ENCODE data around the gene SLC25A18. TPM values are rescaled to one million over a fixed set of nuclear protein-coding genes. Genes with fewer than 3 reads are reported as not detected.

The SLC25A18 gene
- total RNA-seq, 1 experiment from 2014 or later, result 0.45 TPM

GRCh38 chr22:17596226-17596625, 32.9 kb downstream of the SLC25A18 start:
- H3K4me3 ChIP-seq (ENCODE audit: low read depth, low read length, poor library complexity, severe bottlenecking), result no peak overlapping the region
- intact Hi-C loops (cut with micrococcal nuclease; ENCODE audit: unreplicated experiment), result no loop called here
- no peak for DNase-seq (ENCODE audit: low spot score)
- no peaks in the 10 kb centered on the region for H3K4me1 ChIP-seq (ENCODE audit: insufficient read depth, low read length, poor library complexity, severe bottlenecking)
- POLR2A ChIA-PET (ENCODE audit: low non-redundant PET), result no interaction called here
- H3K9me3 ChIP-seq (ENCODE audit: low read depth, low read length, poor library complexity, severe bottlenecking), result no peaks in the 10 kb centered on the region
- H3K36me3 ChIP-seq (ENCODE audit: insufficient read depth, low read length, poor library complexity, severe bottlenecking), result peaks cover 63% of the 10 kb centered on the region
- no peaks in the 10 kb centered on the region for H3K27me3 ChIP-seq (replicated peaks; ENCODE audit: insufficient read depth, low read depth, low read length, poor library complexity)
- BruUV-seq (replicated peaks), result no TSS peak
- no peak for TF ChIP-seq EZH2 (IDR thresholded peaks at IDR 0.05; ENCODE audit: borderline replicate concordance, low read depth, low read length, poor library complexity, severe bottlenecking)
- no peak for TF ChIP-seq CTCF (conservative IDR thresholded peaks at IDR 0.05; ENCODE audit: low read depth, low read length)
- H3K27ac ChIP-seq (ENCODE audit: low read depth, low read length, poor library complexity, severe bottlenecking), result no peak overlapping the region
- CTCF ChIA-PET, result no interaction called here

GRCh38 chr22:17597217-17597616, 33.9 kb downstream of the SLC25A18 start:
- BruUV-seq (replicated peaks), result no TSS peak
- CTCF ChIA-PET, result no interaction called here
- DNase-seq (ENCODE audit: low spot score), result no peak

GRCh38 chr22:17598318-17598717, 35.0 kb downstream of the SLC25A18 start:
- no TSS peak for BruUV-seq (replicated peaks)
- H3K4me3 ChIP-seq (ENCODE audit: low read depth, low read length, poor library complexity, severe bottlenecking), result no peak overlapping the region
- CTCF ChIA-PET, result no interaction called here
- no peaks in the 10 kb centered on the region for H3K4me1 ChIP-seq (ENCODE audit: insufficient read depth, low read length, poor library complexity, severe bottlenecking)
- no peaks in the 10 kb centered on the region for H3K9me3 ChIP-seq (ENCODE audit: low read depth, low read length, poor library complexity, severe bottlenecking)
- H3K36me3 ChIP-seq (ENCODE audit: insufficient read depth, low read length, poor library complexity, severe bottlenecking), result peaks cover 51% of the 10 kb centered on the region
- TF ChIP-seq EZH2 (IDR thresholded peaks at IDR 0.05; ENCODE audit: borderline replicate concordance, low read depth, low read length, poor library complexity, severe bottlenecking) (no peak), CTCF (conservative IDR thresholded peaks at IDR 0.05; ENCODE audit: low read depth, low read length) (no peak)
- H3K27me3 ChIP-seq (replicated peaks; ENCODE audit: insufficient read depth, low read depth, low read length, poor library complexity), result no peaks in the 10 kb centered on the region
- intact Hi-C loops (cut with micrococcal nuclease; ENCODE audit: unreplicated experiment), result no loop called here
- no peak for DNase-seq (ENCODE audit: low spot score)
- no peak overlapping the region for H3K27ac ChIP-seq (ENCODE audit: low read depth, low read length, poor library complexity, severe bottlenecking)
- POLR2A ChIA-PET (ENCODE audit: low non-redundant PET), result no interaction called here

More at GRCh38 chr22:17597217-17597616, 33.9 kb downstream of the SLC25A18 start:
- POLR2A ChIA-PET (ENCODE audit: low non-redundant PET), result no interaction called here
- H3K36me3 ChIP-seq (ENCODE audit: insufficient read depth, low read length, poor library complexity, severe bottlenecking), result peaks cover 54% of the 10 kb centered on the region
- H3K9me3 ChIP-seq (ENCODE audit: low read depth, low read length, poor library complexity, severe bottlenecking), result no peaks in the 10 kb centered on the region
- H3K27me3 ChIP-seq (replicated peaks; ENCODE audit: insufficient read depth, low read depth, low read length, poor library complexity), result no peaks in the 10 kb centered on the region
- no peaks in the 10 kb centered on the region for H3K4me1 ChIP-seq (ENCODE audit: insufficient read depth, low read length, poor library complexity, severe bottlenecking)
- intact Hi-C loops (cut with micrococcal nuclease; ENCODE audit: unreplicated experiment), result no loop called here
- no peak overlapping the region for H3K27ac ChIP-seq (ENCODE audit: low read depth, low read length, poor library complexity, severe bottlenecking)
- H3K4me3 ChIP-seq (ENCODE audit: low read depth, low read length, poor library complexity, severe bottlenecking), result no peak overlapping the region
- TF ChIP-seq EZH2 (IDR thresholded peaks at IDR 0.05; ENCODE audit: borderline replicate concordance, low read depth, low read length, poor library complexity, severe bottlenecking), result no peak

- ChIA-PET POLR2A (ENCODE audit: low non-redundant PET) (no interaction called here), CTCF (no interaction called here)
- intact Hi-C loops (cut with micrococcal nuclease; ENCODE audit: unreplicated experiment), result no loop called here
- BruUV-seq (replicated peaks), result no TSS peak
- TF ChIP-seq EZH2 (IDR thresholded peaks at IDR 0.05; ENCODE audit: borderline replicate concordance, low read depth, low read length, poor library complexity, severe bottlenecking), result no peak
- TF ChIP-seq CTCF (conservative IDR thresholded peaks at IDR 0.05; ENCODE audit: low read depth, low read length), result no peak
- H3K36me3 ChIP-seq (ENCODE audit: insufficient read depth, low read length, poor library complexity, severe bottlenecking), result peaks cover 37% of the 10 kb centered on the region
- no peaks in the 10 kb centered on the region for H3K27me3 ChIP-seq (replicated peaks; ENCODE audit: insufficient read depth, low read depth, low read length, poor library complexity)
- no peak for DNase-seq (ENCODE audit: low spot score)
- H3K4me3 ChIP-seq (ENCODE audit: low read depth, low read length, poor library complexity, severe bottlenecking), result no peak overlapping the region
- no peaks in the 10 kb centered on the region for H3K9me3 ChIP-seq (ENCODE audit: low read depth, low read length, poor library complexity, severe bottlenecking)
- no peak overlapping the region for H3K27ac ChIP-seq (ENCODE audit: low read depth, low read length, poor library complexity, severe bottlenecking)
- no peaks in the 10 kb centered on the region for H3K4me1 ChIP-seq (ENCODE audit: insufficient read depth, low read length, poor library complexity, severe bottlenecking)
Observed at GRCh38 chr22:17601031-17601430, 37.7 kb downstream of the SLC25A18 start.
